Spleen (tissue), 11 donors: ENCODE data around the gene LY86. TPM values are rescaled to one million over a fixed set of nuclear protein-coding genes. Genes with fewer than 3 reads are reported as not detected.

Experiments used
- DNase-seq: peaks from one replicate; pipeline ENCODE4 v3.0.0-alpha.2; 2020
- H3K27ac ChIP-seq, 8 donors: fragments of 200-600 bp; sonication (generic) in 7 of 8; 1 replicate in 4 of 8; 2 replicates in 4 of 8; pipeline versions ENCODE4 v1.5.0 to v1.8.0; 2016 to 2021; ENCODE audit warnings: inconsistent platforms in 4 of 8, mild to moderate bottlenecking in 4 of 8, moderate library complexity in 1 of 8
- H3K27me3 ChIP-seq, 7 donors: fragments of 200-600 bp; sonication (generic) in 6 of 7; replicated peaks in 1 of 7; 1 replicate in 4 of 7; 2 replicates in 3 of 7; pipeline versions ENCODE4 v1.5.0 to v1.8.0; 2016 to 2021; ENCODE audit warnings: inconsistent platforms in 3 of 7, mild to moderate bottlenecking in 1 of 7
- H3K36me3 ChIP-seq, 6 donors: fragments of 200-600 bp; sonication (generic) in 5 of 6; 1 replicate in 4 of 6; 2 replicates in 2 of 6; pipeline versions ENCODE4 v1.5.0 to v1.8.0; 2016 to 2021; ENCODE audit warnings: inconsistent platforms in 2 of 6
- H3K4me1 ChIP-seq, 6 donors: fragments of 200-600 bp; sonication (generic) in 5 of 6; 1 replicate in 3 of 6; 2 replicates in 3 of 6; pipeline versions ENCODE4 v1.5.0 to v1.8.0; 2016 to 2021; ENCODE audit warnings: inconsistent platforms in 3 of 6
- H3K4me3 ChIP-seq, 8 donors: fragments of 200-600 bp; sonication (generic) in 7 of 8; 1 replicate in 4 of 8; 2 replicates in 4 of 8; pipeline versions ENCODE4 v1.5.0 to v1.8.0; 2016 to 2021; ENCODE audit warnings: inconsistent platforms in 4 of 8, mild to moderate bottlenecking in 4 of 8, moderate library complexity in 2 of 8
- H3K9me3 ChIP-seq, 8 donors: fragments of 200-600 bp; sonication (generic) in 7 of 8; 1 replicate in 4 of 8; 2 replicates in 4 of 8; pipeline versions ENCODE4 v1.5.0 to v1.8.0; 2016 to 2021; ENCODE audit warnings: inconsistent platforms in 4 of 8
- CTCF ChIP-seq, 11 experiments: fragments of 200-600 bp in 7 of 11; fragments of 450-650 bp in 4 of 11; sonication (generic) in 4 of 11; IDR thresholded peaks in 8 of 11; conservative IDR thresholded peaks in 3 of 11; 1 replicate in 7 of 11; 2 replicates in 4 of 11; pipeline versions ENCODE4 v1.4.0 to v1.8.0; 2016 to 2021; ENCODE audit warnings: antibody characterized with exemption in 11 of 11, inconsistent platforms in 4 of 11, mild to moderate bottlenecking in 1 of 11
- POLR2A ChIP-seq, 3 donors: fragments of 450-650 bp; IDR thresholded peaks; one replicate each; pipeline ENCODE4 v1.5.1; 2017; ENCODE audit warnings: antibody characterized with exemption in 3 of 3, mild to moderate bottlenecking in 1 of 3
- POLR2AphosphoS5 ChIP-seq, 3 donors: sonication (generic); formaldehyde crosslinking; IDR thresholded peaks; one replicate each; pipeline ENCODE4 v1.5.1; 2017; ENCODE audit warnings: antibody characterized with exemption in 3 of 3
- WGBS, 5 donors: extraction: QIAGEN DNeasy Blood & Tissue Kit in 3 of 5; methylation state at CpG; one replicate each; pipeline versions ENCODE4 v1.1.5 to v1.1.7; 2013 to 2018; 5-methylcytosine and 5-hydroxymethylcytosine counted together
- intact Hi-C: fragments of 100-400 bp; cut with DNase I; formaldehyde crosslinking; loops from one replicate; pipeline ENCODE4 v1.15.0; 2023; ENCODE audit warnings: low total_unique reads
- polyA plus RNA-seq, 3 donors: library from polyadenylated mRNA; stranded (reverse); fragments of 200-250 nt; gene quantifications; one replicate each; pipeline ENCODE4 v1.2.1, GENCODE V29; 2013
- total RNA-seq, 7 donors: library from RNA; depleted of rRNA in 3 of 7; stranded (reverse); fragments of >200 nt in 3 of 7; fragmentation: NEBNext Ultra II Directional in 4 of 7; extraction: Animal tissue kit (Norgen Biotek cat#: 25700) in 4 of 7; gene quantifications; one replicate each; pipeline versions ENCODE4 v1.1.0 to v1.2.1, GENCODE V29; 2016 to 2021
- donor health status: healthy with polysubstance abuse.
- donor health status: DM: no; HTN: no; CAD: no; lungs with moderate emphysema.
- donor health status: DM: no; HTN: no; CAD: no.
- donor health status: Bipolar disorder and iron deficiency.
- donor health status: healthy.
- donor health status: DM: no; HTN: no; CAD: no.
- donor health status: DM: yes; HTN: yes; CAD: no.

The LY86 gene
- total and polyA plus RNA-seq, 10 donors, result 31.7 to 145 (median 70.2) TPM

- peaks cover 0 to 37% (median 0%) of the 10 kb centered on the region in 6 donors for H3K36me3 ChIP-seq
- TF ChIP-seq CTCF (IDR thresholded peaks at IDR 0.05 in 8 of 11, conservative IDR thresholded peaks at IDR 0.05 in 3 of 11), result no peak
- no peak for TF ChIP-seq POLR2A (IDR thresholded peaks at IDR 0.05)
- no peak for TF ChIP-seq POLR2AphosphoS5 (IDR thresholded peaks at IDR 0.05)
- H3K27ac ChIP-seq, result no peak overlapping the region
- 71 to 89% (median 81%) methylated on average over 1 of the region's 1 CpG for WGBS, 5 donors
- DNase-seq, result no peak
- intact Hi-C loops, result no loop called here
- H3K9me3 ChIP-seq, result no peaks in the 10 kb centered on the region
- H3K4me3 ChIP-seq, result no peak overlapping the region
- peaks cover 0 to 28% (median 19%) of the 10 kb centered on the region in 6 donors for H3K4me1 ChIP-seq
- no peaks in the 10 kb centered on the region for H3K27me3 ChIP-seq
Observed at GRCh38 chr6:6623553-6623952, 35.0 kb downstream of the LY86 start.

- 87 to 95% (median 90%) methylated on average over 6 of the region's 6 CpGs for WGBS, 5 donors
- peaks cover 0 to 46% (median 0%) of the 10 kb centered on the region in 6 donors for H3K36me3 ChIP-seq
- no peak overlapping the region for H3K4me3 ChIP-seq
- DNase-seq, result no peak
- H3K4me1 ChIP-seq, result peaks cover 0 to 25% (median 15%) of the 10 kb centered on the region in 6 donors
- no peak overlapping the region for H3K27ac ChIP-seq
- intact Hi-C loops, result no loop called here
- no peaks in the 10 kb centered on the region for H3K27me3 ChIP-seq
- H3K9me3 ChIP-seq, result no peaks in the 10 kb centered on the region
- TF ChIP-seq CTCF (IDR thresholded peaks at IDR 0.05 in 8 of 11, conservative IDR thresholded peaks at IDR 0.05 in 3 of 11) (no peak), POLR2AphosphoS5 (IDR thresholded peaks at IDR 0.05) (no peak), POLR2A (IDR thresholded peaks at IDR 0.05) (no peak)
Observed at GRCh38 chr6:6624269-6624990, 35.9 kb downstream of the LY86 start.

- DNase-seq, result no peak
- Histone ChIP-seq H3K27me3 (no peaks in the 10 kb centered on the region), H3K4me3 (no peak overlapping the region), H3K9me3 (no peaks in the 10 kb centered on the region), H3K4me1 (peaks cover 0 to 9% (median 5%) of the 10 kb centered on the region in 6 donors), H3K27ac (no peak overlapping the region), H3K36me3 (peaks cover 0 to 59% (median 0%) of the 10 kb centered on the region in 6 donors)
- intact Hi-C loops, result no loop called here
- 84 to 94% (median 92%) methylated on average over 6 of the region's 6 CpGs for WGBS, 5 donors
- TF ChIP-seq POLR2AphosphoS5 (IDR thresholded peaks at IDR 0.05), result no peak
- no peak for TF ChIP-seq CTCF (IDR thresholded peaks at IDR 0.05 in 8 of 11, conservative IDR thresholded peaks at IDR 0.05 in 3 of 11)
- no peak for TF ChIP-seq POLR2A (IDR thresholded peaks at IDR 0.05)
Observed at GRCh38 chr6:6626187-6626586, 37.7 kb downstream of the LY86 start.

- WGBS, 5 donors, result 81 to 100% (median 86%) methylated on average over 2 of the region's 2 CpGs
- peaks cover 0 to 81% (median 0%) of the 10 kb centered on the region in 6 donors for H3K36me3 ChIP-seq
- peaks cover 0 to 21% (median 0%) of the 10 kb centered on the region in 6 donors for H3K4me1 ChIP-seq
- TF ChIP-seq POLR2AphosphoS5 (IDR thresholded peaks at IDR 0.05) (no peak), POLR2A (IDR thresholded peaks at IDR 0.05) (no peak), CTCF (IDR thresholded peaks at IDR 0.05 in 8 of 11, conservative IDR thresholded peaks at IDR 0.05 in 3 of 11) (no peak)
- no peaks in the 10 kb centered on the region for H3K27me3 ChIP-seq
- no peak for DNase-seq
- H3K27ac ChIP-seq, result no peak overlapping the region
- H3K9me3 ChIP-seq, result no peaks in the 10 kb centered on the region
- intact Hi-C loops, result no loop called here
- H3K4me3 ChIP-seq, result no peak overlapping the region
Observed at GRCh38 chr6:6629402-6629801, 40.9 kb downstream of the LY86 start.
